Activated T-cell treated with anti-CD3 and anti-CD28 coated beads, Interleukin-2, amount 50 U/mL, for 48 hours (primary cell): Measurements from ENCODE around the gene RNF208.

ENCODE experiments used
- DNase-seq, 2 experiments: peaks; one replicate each; pipeline ENCODE4 v3.0.0-alpha.2; 2020

The RNF208 gene

DNA sequence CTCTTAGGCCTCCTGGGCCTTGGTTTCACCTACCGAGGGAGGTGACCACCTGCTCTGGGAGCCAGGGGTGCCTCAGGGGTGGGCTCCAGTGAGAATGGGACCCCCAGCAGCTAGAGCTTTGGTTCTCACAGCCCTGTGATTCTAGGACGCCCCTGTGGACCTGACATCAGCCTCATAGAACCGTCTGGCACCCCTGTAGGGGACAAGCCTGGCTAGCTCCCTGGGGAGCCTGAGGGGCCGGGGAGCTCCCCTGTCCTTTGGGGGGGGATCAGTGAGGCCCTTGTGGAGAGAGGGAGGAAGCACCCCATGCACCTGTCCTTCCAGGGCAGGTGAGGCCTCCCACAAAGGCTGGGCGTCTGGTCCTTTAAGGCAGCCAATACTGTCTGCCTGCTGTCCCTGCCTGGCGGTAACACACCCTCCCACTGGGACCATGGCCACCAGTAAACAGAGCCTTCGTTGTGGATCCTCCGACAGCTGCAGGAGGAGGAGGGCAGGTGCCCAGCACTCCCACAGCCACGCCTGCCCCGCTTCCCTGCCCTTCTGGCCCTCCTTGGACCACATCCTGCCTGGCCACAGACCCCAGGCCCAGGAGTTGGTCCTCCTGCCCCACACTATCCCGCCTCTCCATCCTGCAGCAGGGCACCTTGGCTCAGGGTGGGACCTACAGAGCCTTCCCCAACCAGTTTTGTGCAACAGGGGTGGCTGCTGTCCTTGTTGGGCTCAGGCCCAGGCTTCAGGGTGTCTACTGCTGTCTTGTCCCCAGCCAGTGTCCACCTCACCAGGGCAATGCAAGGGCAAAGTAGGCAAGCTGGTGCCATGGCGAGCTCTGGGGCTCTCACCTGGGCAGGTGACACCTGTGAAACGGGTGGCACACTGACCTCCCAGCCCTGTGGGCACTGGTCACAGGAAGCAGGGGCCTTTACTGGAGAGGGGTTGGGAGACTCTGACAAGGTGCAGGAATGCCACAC lies 16.0 kb upstream of the RNF208 start:
- no peak for DNase-seq

DNA sequence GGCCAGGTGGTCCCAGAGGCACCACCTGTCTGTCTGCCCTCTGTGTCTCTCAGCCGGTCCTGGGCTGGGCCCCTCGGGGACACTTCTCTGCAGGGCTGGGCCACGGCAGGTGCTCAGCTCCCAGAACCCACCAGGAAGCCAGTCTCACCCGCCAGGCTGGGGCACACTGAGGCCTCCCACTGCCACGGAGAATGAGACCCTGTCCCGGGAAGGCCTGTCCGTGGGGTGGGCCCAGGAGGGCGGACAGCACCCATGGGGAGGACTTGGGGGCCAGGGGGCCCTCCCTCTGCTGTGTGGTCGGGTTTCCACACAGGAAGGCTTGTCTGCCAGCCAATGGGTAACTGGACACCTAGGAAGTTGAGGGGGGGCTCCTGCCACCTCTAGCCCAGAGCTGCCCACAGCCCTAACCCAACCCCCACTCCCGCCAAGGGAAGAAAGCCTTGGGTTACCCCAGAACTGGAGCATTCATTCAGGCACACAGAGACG lies 14.9 kb upstream of the RNF208 start:
- DNase-seq, result no peak

DNA sequence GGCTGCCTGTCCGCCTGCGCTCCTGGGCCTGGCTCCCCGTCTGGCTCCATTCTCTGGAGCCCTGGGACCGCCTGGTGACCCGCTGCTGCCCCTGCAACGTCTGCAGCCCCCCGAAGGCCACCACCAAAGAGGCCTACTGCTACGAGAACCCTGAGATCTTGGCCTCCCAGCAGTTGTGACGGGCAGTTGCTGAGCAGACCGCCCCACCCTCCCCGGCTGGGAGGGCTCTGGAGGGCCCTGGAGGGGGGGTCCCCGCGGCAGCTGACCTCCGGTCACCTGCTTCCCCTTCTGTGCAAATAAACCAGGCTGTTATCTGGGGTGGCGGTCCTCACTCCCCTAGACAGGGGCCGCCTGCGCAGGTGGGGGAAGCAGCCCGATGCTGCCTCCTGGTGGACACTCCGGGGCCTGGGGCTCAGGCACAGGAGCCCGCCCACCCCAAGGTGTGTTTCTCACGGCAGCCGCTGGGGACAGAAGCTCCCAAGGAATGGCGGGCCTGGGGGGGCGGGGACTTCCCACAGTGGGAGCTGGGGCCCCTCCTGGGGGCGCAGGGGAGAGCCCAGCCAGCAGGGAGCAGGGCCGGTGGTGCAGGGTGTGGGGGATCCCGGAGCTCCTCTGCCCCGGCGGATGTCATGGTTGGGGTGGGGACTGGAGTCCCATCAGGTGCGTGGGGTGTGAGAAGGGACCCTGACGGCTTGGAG lies 14.3 kb upstream of the RNF208 start:
- DNase-seq, result peak; percentile 95

DNA sequence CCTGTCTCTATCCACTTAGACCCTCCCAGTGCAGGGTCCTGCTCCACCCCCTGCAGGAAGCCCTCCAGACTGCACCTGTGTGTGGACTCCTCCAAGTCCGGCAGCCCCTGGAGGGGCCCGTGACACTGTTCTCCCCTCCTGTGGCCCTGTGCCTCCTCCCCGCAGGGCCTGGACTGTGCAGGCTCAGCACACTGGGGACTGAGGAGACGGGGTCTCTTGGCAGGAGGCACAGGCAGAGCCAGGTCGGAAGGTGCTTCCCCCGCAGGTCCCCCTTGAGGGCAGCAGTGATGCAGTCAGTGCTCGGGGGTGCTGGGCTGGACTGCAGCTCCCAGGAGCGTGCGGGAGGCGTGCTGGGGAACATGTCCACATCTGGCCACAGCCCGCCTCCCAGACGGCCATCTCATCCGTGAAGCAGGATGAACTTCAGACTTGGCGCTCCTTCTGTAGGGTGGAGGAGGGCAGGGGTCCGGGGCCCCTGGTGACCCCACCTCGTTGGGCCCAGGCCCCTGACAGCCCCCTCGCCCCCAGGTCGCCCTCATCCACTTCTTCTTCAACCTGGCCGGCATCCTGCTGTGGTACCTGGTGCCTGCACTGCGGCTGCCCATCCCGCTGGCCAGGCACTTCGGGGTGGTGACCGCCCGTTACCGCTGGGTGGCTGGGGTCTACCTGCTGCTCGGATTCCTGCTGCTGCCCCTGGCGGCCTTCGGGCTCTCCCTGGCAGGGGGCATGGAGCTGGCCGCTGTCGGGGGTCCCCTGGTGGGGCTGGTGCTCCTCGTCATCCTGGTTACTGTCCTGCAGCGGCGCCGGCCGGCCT lies 13.6 kb upstream of the RNF208 start:
- DNase-seq, result no peak

DNA sequence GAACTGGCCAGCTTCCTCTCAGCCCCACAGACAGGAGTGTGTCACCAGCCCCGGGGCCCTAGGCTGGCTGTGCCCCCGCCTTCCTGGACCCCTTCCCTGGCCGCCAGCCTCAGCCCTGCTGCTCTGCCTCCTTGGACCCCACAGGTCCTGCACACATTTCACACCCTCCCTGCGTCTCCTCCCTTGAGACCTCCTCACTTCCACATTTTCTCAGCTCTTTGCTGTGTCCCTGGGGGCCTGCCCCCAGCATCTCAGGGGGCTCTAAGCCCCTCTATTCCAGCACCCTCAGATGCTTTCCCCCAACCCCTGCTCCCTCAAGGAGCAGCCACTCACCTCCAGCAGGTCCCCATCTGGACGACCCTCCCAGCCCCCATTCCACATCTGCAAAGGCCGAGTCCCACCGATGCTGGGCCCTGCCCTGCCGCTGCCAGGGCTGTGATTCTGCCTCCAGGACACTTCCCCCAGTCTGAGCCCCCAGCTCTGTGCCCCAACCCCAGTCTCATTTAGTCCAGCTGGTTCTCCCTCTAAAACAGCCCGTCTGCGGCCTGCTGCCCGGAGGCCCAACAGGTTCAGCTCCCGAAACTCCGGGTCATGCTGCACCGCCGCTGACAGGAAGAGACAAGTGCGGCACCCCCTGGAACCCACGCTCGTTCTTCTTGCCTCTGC lies 12.9 kb upstream of the RNF208 start:
- no peak for DNase-seq

DNA sequence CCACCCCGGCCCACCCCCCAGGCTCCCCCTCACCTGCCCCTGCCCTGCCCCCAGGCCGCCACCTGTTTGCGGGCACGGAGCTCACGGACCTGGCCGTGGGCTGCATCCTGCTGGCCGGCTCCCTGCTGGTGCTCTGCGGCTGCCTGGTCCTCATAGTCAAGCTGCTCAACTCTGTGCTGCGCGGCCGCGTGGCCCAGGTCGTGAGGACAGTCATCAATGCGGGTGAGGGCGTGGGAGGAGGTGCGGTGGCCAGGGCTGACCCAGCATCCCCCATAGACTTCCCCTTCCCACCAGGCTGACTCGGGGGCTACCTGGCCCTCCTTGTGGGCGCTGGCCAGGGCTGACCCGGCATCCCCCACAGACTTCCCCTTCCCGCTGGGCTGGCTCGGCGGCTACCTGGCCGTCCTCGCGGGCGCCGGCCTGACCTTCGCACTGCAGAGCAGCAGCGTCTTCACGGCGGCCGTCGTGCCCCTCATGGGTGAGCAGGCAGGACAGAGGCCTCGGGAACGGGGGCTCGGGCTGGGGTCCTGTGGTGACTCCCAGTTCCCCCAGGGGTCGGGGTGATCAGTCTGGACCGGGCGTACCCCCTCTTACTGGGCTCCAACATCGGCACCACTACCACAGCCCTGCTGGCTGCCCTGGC lies 12.1 kb upstream of the RNF208 start:
- DNase-seq, result no peak

DNA sequence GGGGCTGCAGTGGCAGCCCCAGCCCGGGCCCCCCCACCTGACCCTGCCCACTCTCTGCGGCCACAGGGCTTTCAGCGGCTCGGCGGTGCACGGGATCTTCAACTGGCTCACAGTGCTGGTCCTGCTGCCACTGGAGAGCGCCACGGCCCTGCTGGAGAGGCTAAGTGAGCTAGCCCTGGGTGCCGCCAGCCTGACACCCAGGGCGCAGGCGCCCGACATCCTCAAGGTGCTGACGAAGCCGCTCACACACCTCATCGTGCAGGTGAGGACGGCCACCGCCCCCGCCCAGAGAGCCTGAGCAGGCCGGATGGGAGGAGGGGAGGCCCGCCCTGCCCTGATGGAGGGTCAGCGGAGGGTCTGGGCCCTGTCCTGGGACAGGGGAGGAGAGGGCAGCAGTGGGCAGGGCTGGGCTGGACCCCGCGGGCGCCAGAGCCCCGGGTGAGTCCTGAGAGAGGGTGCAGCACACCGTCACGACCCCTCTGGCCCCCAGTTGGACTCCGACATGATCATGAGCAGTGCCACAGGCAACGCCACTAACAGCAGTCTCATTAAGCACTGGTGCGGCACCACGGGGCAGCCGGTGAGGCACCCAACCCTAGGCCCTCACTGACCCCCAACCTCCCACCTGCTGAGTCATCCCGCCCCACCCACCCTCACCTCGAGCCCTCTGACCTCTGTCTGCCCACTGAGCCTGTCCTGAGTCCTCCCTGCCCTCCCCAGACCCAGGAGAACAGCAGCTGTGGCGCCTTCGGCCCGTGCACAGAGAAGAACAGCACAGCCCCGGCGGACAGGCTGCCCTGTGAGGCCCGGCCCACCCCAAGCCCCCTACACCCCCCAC lies 11.3 kb upstream of the RNF208 start:
- DNase-seq, result no peak

DNA sequence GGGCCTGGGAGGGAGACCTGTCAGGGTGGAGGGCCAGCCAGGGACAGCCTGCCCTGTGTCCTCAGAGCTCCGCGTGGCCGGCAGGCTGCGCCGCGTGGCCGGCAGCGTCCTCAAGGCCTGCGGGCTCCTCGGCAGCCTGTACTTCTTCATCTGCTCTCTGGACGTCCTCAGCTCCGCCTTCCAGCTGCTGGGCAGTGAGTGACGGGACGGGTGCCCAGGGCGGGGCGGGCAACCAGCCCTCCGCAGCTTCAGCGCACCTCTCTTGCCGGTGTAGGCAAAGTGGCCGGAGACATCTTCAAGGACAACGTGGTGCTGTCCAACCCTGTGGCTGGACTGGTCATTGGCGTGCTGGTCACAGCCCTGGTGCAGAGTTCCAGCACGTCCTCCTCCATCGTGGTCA lies 10.5 kb upstream of the RNF208 start:
- DNase-seq, result no peak

DNA sequence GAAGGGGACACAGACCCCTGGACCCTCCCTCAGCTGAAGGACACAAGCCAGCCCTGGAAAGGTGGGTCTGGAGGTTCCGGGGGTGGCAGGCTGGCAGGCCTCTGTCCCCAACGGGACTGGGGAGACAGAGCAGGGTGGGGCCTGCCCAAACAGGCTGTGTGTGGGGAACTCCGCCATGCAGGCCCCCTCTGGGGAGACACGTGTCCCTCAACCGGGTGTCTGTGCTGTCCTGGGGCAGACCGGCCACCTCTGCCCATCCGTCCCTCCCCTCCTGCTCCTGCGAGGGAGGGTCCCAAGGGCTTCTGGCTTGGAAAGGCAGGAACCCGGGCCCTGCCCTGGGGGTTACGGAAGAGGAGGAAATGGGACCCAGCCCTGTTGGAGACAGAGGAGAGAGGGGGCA lies 10.1 kb upstream of the RNF208 start:
- no peak for DNase-seq

DNA sequence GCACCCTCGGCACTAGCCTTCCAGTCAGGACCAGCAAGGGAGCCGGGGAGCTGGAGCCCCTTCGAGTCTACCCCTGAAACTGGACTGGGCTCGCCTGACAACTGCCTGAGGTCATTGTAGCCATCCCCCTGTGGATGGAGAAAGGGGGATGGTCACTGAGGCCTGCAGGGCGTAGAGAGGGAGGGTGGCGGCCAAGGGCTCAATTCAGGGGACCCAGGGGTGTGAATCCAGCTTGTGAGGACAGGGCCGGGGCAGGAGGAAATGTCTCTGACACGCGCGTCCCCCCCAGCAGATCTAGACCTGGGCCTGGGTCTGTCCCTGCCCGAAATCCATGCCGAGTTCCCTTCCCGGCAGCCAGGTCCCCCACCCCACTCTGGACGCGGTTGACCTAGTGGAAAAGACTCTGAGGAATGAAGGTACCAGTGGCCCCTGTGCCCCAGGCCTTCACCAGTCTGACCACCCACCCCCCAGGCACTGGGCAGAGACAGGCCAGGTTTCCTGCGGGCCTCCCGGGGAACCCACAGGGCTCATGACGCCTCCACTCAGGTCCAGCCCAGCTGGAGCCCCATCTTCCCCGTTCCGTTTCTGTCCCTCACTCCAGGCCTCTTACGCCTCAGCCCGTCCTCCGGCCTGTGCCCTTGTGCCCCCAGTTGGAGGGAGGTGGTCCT lies 9.5 kb upstream of the RNF208 start:
- no peak for DNase-seq

DNA sequence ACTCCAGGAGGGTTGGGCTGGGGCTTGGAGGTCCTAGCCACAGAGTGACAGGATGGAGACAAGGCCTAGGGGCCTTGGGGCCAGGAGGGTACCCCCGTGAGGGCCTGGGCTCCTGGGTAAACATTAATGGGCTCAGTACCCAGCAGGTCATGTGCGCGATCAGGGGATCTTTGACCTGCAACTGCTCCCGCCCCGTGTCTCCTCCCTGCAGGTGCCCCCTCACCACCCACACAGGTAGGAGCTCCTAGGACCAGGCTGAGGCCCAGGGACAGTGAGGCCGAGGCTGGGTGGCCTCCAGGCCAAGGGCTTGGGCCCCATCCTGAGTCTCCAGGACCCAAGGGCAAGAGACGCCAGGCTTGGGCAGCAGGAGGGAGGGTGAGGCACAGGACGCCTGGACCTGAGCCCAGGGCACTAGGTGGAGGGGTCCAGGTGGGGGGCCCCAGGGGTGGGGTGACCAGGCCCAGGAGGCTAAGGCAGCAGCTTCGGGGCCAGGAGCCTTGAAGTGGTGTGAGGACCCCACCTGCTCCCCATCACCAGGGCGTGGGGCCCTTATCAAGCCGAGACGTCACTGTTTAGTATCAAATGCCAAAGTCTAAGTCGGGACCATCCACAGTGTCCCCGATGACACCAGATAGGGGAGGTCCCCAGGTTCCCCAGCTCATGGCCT lies 8.8 kb upstream of the RNF208 start, which contains the start of gene SLC34A3:
SLC34A3 (plus strand) TSS at position 197 of the 667 bp plus-strand sequence. CDS start 802 bp downstream, outside the sequence.
- no peak for DNase-seq

DNA sequence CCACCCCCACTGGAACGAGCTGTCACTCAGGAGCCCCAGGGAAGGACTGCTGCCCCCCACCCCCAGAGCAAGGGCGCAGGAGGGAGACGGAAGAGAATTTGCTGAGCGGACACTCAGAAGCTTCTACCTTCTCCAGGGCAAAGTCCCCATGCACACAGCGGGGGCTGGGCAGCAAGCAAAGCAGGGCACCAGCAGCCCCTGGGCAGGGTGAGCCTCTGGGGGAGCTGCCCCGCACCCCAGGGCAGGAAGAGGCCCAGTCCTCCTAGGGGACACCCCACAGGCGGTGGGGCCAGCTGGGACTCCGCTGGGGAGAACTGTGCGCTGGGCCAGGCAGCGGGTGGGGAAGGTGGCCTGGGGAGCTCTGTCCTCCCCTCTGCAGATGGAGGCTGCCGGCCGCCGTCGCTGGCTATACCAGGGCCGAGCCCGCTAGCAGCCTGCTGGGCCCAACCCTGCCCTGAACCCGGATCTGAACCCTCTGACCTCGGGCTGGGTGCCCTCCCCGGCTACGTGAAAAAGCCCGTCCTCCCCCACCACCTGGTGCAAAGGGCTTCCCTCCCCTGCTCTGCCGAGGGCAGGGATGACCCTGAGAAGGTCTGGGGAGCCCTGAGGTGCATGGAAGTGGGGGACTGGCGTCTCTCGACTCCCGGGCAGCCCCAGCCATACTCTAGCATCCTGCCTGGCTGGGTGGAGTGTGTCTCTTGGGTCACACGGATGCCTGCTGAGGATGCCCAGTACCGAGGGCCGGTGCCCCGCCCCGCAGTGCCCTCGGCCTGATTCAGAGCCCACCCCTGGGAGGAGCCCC lies 8.1 kb upstream of the RNF208 start:
- DNase-seq, result no peak

DNA sequence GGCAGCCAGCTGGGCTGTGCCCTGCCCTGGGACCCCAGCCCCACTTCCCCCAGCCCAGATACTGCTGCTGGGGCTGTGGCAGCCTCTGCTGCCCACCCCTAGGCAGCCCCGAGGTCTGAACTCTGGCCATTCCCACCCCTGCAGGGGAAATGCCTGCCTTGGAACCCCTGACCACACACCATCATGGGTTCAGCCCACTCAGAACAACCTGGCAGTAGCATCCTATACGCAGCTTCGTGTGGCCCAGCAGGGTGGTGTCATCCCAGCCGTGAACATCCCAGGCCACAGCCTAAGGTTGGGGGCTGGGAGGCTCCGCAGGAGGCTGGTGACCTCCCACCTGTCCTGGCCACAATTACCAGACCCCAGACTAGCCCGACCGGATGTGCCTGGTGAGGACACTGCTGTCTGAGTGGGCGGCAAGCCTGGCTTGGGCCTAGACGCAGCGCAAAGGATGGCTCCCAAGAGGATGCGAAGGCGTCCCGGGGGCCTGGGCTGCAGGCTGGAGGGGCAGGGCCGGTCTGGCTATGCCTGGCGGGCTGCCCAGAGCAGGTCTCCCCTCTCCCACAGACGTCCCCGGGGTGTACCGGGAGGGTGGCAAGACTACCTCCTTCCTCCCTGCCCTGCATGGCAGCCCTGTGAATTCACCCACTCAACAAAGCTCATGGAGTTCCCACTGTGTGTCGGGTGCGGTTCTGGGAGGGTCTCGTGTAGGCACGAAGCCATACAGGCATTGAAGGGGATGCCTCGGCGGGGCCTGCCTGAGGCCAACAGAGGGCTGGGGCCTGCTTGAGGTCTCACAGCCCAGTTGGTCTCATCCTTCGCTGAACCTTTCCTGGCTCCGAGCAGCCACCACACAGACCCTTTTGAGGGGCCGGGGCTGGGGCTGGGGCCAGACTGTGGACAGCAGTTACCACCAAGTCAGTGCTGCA lies 7.2 kb upstream of the RNF208 start:
- no peak for DNase-seq

DNA sequence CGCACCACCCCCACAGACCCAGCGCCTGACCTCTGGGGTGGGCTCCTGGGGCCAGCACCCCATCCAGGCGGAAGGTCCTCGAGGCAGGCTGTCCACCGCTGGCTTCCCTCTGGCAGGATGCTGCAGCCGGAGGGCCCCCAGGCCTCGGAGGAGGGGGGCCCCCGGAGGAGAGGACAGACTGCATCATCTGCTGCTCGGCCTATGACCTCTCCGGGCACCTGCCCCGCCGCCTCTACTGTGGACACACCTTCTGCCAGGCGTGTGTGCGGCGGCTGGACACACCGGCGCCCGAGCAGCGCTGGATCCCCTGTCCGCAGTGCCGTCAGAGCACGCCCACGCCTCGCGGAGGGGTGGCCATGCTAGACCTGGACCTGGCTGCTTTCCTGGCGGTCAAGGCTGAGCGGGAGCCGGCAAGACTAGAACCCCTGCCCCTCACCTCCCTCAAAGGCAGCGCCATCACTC lies 6.5 kb upstream of the RNF208 start:
- DNase-seq, result no peak

DNA sequence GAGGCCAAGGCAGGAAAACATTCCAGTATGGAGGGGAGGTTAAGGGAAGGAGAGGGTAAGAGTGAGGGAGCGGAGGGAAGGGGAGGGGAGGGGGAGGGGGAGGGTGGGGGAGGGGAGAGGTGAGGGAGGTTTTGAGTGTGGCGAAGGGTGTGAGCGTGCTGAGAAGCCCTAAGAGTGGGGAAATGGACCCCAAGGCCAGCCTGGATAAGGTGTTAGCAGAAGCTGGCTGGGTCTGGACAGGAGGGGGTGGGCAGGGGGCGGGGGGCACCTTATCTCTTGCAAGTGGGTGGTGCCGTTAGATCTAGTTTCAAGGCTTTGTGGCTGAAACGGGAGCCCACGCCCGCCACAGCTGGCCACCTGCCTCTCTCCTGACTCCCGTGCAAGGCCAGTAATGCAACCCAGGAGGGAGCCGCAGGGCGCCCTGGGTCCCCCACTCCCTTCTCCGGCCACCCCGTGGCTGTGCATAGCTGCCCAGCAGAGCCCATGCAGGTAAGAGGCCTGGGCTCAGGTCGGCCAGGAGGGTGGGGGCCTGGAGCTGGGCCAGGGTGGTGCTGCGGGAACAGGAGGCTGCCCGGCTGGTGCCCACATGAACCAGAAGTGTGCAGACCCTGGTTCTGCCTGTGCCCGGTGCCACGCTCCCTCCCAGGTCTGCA lies 5.9 kb upstream of the RNF208 start:
- no peak for DNase-seq

DNA sequence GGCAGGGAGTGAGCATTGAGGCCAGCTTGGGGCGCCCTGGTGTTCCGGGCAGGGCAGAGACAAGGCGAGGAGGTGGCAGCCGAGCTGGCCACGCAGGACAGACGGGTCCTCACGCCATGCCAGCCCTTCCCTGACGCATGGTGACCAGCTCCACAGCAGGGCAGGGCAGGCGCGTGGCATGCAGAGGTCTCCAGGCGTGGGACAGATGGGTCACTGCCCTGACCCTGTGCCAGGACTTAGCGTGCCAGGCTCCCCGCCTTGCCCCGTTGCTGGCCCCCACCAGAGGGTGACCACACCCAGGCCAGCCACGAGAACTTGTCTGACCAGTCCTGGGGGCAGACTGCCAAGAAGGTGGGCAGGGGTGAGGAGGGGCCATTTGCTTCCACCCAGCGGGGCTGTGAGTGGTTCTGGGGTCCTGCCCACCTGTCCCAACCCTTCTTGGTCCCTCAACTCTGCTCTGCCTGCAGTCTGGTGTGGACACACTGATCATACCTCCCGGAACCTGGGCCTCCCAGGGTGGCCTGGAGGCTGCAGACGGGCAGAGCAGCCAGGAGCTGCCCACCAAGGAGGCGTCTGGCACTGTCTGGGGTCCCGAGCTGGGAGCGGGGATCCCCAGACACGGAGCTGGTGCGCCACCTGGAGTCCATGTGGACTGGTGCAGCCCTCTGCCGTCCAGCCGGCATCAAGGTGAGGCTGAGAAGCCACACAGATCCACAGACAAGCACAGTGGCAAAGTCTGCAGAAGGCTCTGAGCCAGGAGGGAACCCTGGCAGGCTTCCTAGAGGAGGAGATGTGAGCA lies 5.2 kb upstream of the RNF208 start, which contains the start of gene RNF224:
RNF224 (plus strand) TSS at position 449 of the 799 bp plus-strand sequence. CDS start 834 bp downstream, outside the sequence.
- DNase-seq, result peak; percentile 90
